GM23338 (cell line): ENCODE measurements around the gene LTBP2. TPM values are rescaled to one million over a fixed set of nuclear protein-coding genes. Genes with fewer than 3 reads are reported as not detected.

Source experiments
- ATAC-seq: fragments of 200-7000 bp; cut with Tn5 transposase; 3 replicates; pipeline ENCODE4 v1.9.1; 2020
- DNase-seq: peaks from one replicate; pipeline ENCODE4 v3.0.0-alpha.2; 2015; ENCODE audit warnings: low spot score
- H2AFZ ChIP-seq: fragments of 200-600 bp; sonication (generic); 2 replicates; pipeline ENCODE4 v1.8.0; 2016; ENCODE audit warnings: antibody characterized with exemption, mild to moderate bottlenecking, moderate library complexity
- H3F3A ChIP-seq: fragments of 200-600 bp; sonication (generic); replicated peaks from 2 replicates; pipeline ENCODE4 v1.8.0; 2017; ENCODE audit warnings: antibody characterized with exemption, mixed run types, low read depth
- H3K27ac ChIP-seq: fragments of 200-600 bp; sonication (generic); 2 replicates; pipeline ENCODE4 v1.6.1; 2016; ENCODE audit warnings: low read depth
- H3K27me3 ChIP-seq: fragments of 200-600 bp; sonication (generic); 2 replicates; pipeline ENCODE4 v1.8.0; 2016; ENCODE audit warnings: mild to moderate bottlenecking, mixed run types, moderate library complexity; ENCODE audit not compliant: insufficient read depth
- H3K36me3 ChIP-seq: fragments of 200-600 bp; sonication (generic); 2 replicates; pipeline ENCODE4 v1.8.0; 2016; ENCODE audit warnings: mild to moderate bottlenecking; ENCODE audit not compliant: insufficient read depth
- H3K4me1 ChIP-seq: fragments of 200-600 bp; sonication (generic); 2 replicates; pipeline ENCODE4 v1.8.0; 2016; ENCODE audit warnings: mild to moderate bottlenecking, moderate library complexity; ENCODE audit not compliant: insufficient read depth
- H3K4me2 ChIP-seq: fragments of 200-600 bp; sonication (generic); 2 replicates; pipeline ENCODE4 v1.7.1; 2017; ENCODE audit warnings: mixed run types
- H3K4me3 ChIP-seq: fragments of 200-600 bp; sonication (generic); 2 replicates; pipeline ENCODE4 v1.6.1; 2016; ENCODE audit warnings: mixed run types
- H3K79me2 ChIP-seq: fragments of 200-600 bp; sonication (generic); replicated peaks from 2 replicates; pipeline ENCODE4 v1.8.0; 2017; ENCODE audit warnings: mild to moderate bottlenecking; ENCODE audit not compliant: insufficient read depth
- H3K9me2 ChIP-seq: fragments of 200-600 bp; sonication (generic); 2 replicates; pipeline ENCODE4 v1.8.0; 2017; ENCODE audit not compliant: insufficient read depth
- H4K20me1 ChIP-seq: fragments of 200-600 bp; sonication (generic); replicated peaks from 2 replicates; pipeline ENCODE4 v1.8.0; 2017; ENCODE audit warnings: mild to moderate bottlenecking; ENCODE audit not compliant: insufficient read depth
- H3K27ac Mint-ChIP-seq: 2 replicates; pipeline ENCODE4 v1.8.0; 2020; ENCODE audit warnings: inconsistent platforms, mild to moderate bottlenecking, moderate library complexity, mixed read lengths
- H3K27me3 Mint-ChIP-seq: 3 replicates; pipeline ENCODE4 v1.8.0; 2022; ENCODE audit warnings: low read depth, mild to moderate bottlenecking, moderate library complexity, mixed read lengths, inconsistent platforms; ENCODE audit not compliant: insufficient read depth, poor library complexity
- H3K36me3 Mint-ChIP-seq: 3 replicates; pipeline ENCODE4 v1.8.0; 2021; ENCODE audit warnings: low read depth, mild to moderate bottlenecking, inconsistent platforms, moderate library complexity, mixed read lengths
- H3K4me1 Mint-ChIP-seq: 3 replicates; pipeline ENCODE4 v1.8.0; 2020; ENCODE audit warnings: mild to moderate bottlenecking, inconsistent platforms, mixed read lengths
- H3K4me3 Mint-ChIP-seq: 3 replicates; pipeline ENCODE4 v1.8.0; 2021; ENCODE audit warnings: moderate library complexity, mild to moderate bottlenecking, inconsistent platforms, mixed read lengths
- H3K9me3 Mint-ChIP-seq: 3 replicates; pipeline ENCODE4 v1.8.0; 2020; ENCODE audit warnings: moderate library complexity, mild to moderate bottlenecking, inconsistent platforms, mixed read lengths
- CREB1 ChIP-seq: fragments of 250-450 bp; sonication (Bioruptor Pico); IDR thresholded peaks from 2 replicates; pipeline ENCODE4 v1.5.0; 2020; ENCODE audit warnings: low read depth, mild to moderate bottlenecking, moderate library complexity
- CTCF ChIP-seq, 2 experiments: fragments of 200-600 bp in 1 of 2; sonication (generic) in 1 of 2; conservative IDR thresholded peaks; 2 replicates each; pipeline versions ENCODE4 v1.5.1 to v1.6.1; 2016 to 2017; ENCODE audit warnings: antibody characterized with exemption in 2 of 2, low read depth in 2 of 2, mild to moderate bottlenecking in 2 of 2, moderate library complexity in 1 of 2
- ETS1 ChIP-seq: IDR thresholded peaks from 2 replicates; pipeline ENCODE4 v1.6.1; 2016; ENCODE audit warnings: antibody characterized with exemption
- EZH2phosphoT487 ChIP-seq: fragments of 200-600 bp; sonication (generic); IDR thresholded peaks from one replicate; pipeline ENCODE4 v1.8.1; 2018; ENCODE audit warnings: antibody characterized with exemption; ENCODE audit not compliant: unreplicated experiment
- JUNB ChIP-seq: IDR thresholded peaks from one replicate; pipeline ENCODE4 v1.6.1; 2016; ENCODE audit warnings: antibody characterized with exemption; ENCODE audit not compliant: unreplicated experiment
- REST ChIP-seq: IDR thresholded peaks from one replicate; pipeline ENCODE4 v1.6.1; 2018; ENCODE audit warnings: antibody characterized with exemption; ENCODE audit not compliant: unreplicated experiment
- STAT1 ChIP-seq: IDR thresholded peaks from one replicate; pipeline ENCODE4 v1.6.1; 2016; ENCODE audit warnings: antibody characterized with exemption; ENCODE audit not compliant: unreplicated experiment
- ZNF114 ChIP-seq: fragments of 250-450 bp; sonication (Bioruptor Pico); IDR thresholded peaks from 2 replicates; pipeline ENCODE4 v1.5.0; 2020; ENCODE audit warnings: mild to moderate bottlenecking, moderate library complexity
- ZNF331 ChIP-seq: fragments of 250-450 bp; sonication (Bioruptor Pico); IDR thresholded peaks from 2 replicates; pipeline ENCODE4 v1.5.0; 2020; ENCODE audit warnings: low read depth, mild to moderate bottlenecking, moderate library complexity
- polyA plus RNA-seq: library from polyadenylated mRNA; unstranded; fragments of >200 nt; fragmentation: Nextera tagmentation; extraction: Ambion mirVana; gene quantifications from 2 replicates; pipeline ENCODE4 v1.2.1, GENCODE V29; 2016
- total RNA-seq: library from RNA; depleted of rRNA; stranded (reverse); fragments of >200 nt; shearing (Covaris generic); gene quantifications from 2 replicates; pipeline ENCODE4 v1.2.3, GENCODE V29; 2014

The LTBP2 gene
- total and polyA plus RNA-seq, 2 experiments from 2014 or later = 0.27 to 0.49 TPM

- no peak for TF ChIP-seq CTCF (conservative IDR thresholded peaks at IDR 0.05; ENCODE audit: low read depth in 2 of 2)
Observed at GRCh38 chr14:74578479-74578878, 33.6 kb downstream of the LTBP2 start (continued).

- H3K27ac ChIP-seq = no peak overlapping the region
- H3K4me3 ChIP-seq = no peak overlapping the region
- Mint-ChIP-seq H3K9me3 (no peaks in the 10 kb centered on the region), H3K4me1 (peaks cover 15% of the 10 kb centered on the region; the same call in 2 of the 3 replicates), H3K27me3 (peaks cover 10% of the 10 kb centered on the region), H3K4me3 (no peak overlapping the region), H3K27ac (no peak overlapping the region), H3K36me3 (no peaks in the 10 kb centered on the region; the same call in 2 of the 3 replicates)
- no peaks in the 10 kb centered on the region for H3F3A ChIP-seq
- TF ChIP-seq ZNF331 (CRISPR knock-in tag) (no peak), ZNF114 (CRISPR knock-in tag) (no peak), STAT1 (no peak), ETS1 (no peak), REST (no peak), CTCF (conservative IDR thresholded peaks at IDR 0.05; ENCODE audit: low read depth in 2 of 2) (no peak), JUNB (no peak), CREB1 (CRISPR knock-in tag) (no peak), EZH2phosphoT487 (no peak)
- no peaks in the 10 kb centered on the region for H3K4me1 ChIP-seq
- no peak overlapping the region for H3K4me2 ChIP-seq
- H3K79me2 ChIP-seq = no peaks in the 10 kb centered on the region
- no peak for DNase-seq
- H3K9me2 ChIP-seq = no peaks in the 10 kb centered on the region
- no peaks in the 10 kb centered on the region for H4K20me1 ChIP-seq
- no peak for ATAC-seq
- peak overlapping the region; percentile 59; the same call in 1 of the 2 replicates for H2AFZ ChIP-seq
- no peaks in the 10 kb centered on the region for H3K27me3 ChIP-seq
- H3K36me3 ChIP-seq = no peaks in the 10 kb centered on the region
Observed at GRCh38 chr14:74577948-74578275, 34.1 kb downstream of the LTBP2 start.
